Lower lobe of right lung (tissue), 2 donors: ENCODE data around the gene BBC3. TPM values are rescaled to one million over a fixed set of nuclear protein-coding genes. Genes with fewer than 3 reads are reported as not detected.

Experiments used
- ATAC-seq, 2 donors: fragments of 200-7000 bp; cut with Tn5 transposase; one replicate each; pipeline ENCODE4 v1.9.1; 2020 to 2022; ENCODE audit warnings: mild to moderate bottlenecking in 2 of 2, moderate library complexity in 2 of 2
- DNase-seq: peaks from one replicate; pipeline ENCODE4 v3.0.0-alpha.2; 2020
- H3K27ac ChIP-seq: fragments of 200-600 bp; one replicate; pipeline ENCODE4 v1.8.0; 2022
- H3K27me3 ChIP-seq: fragments of 200-600 bp; one replicate; pipeline ENCODE4 v1.8.0; 2022; ENCODE audit warnings: low read depth
- H3K36me3 ChIP-seq: fragments of 200-600 bp; one replicate; pipeline ENCODE4 v1.8.0; 2022; ENCODE audit warnings: mild to moderate bottlenecking
- H3K4me1 ChIP-seq: fragments of 200-600 bp; one replicate; pipeline ENCODE4 v1.8.0; 2022
- H3K4me3 ChIP-seq: fragments of 200-600 bp; one replicate; pipeline ENCODE4 v1.8.0; 2022; ENCODE audit warnings: mild to moderate bottlenecking
- H3K9me3 ChIP-seq: fragments of 200-600 bp; one replicate; pipeline ENCODE4 v1.8.0; 2022
- CTCF ChIP-seq: fragments of 200-600 bp; IDR thresholded peaks from one replicate; pipeline ENCODE4 v1.8.0; 2022; ENCODE audit warnings: antibody characterized with exemption, mild to moderate bottlenecking
- intact Hi-C: fragments of 100-400 bp; cut with DNase I; formaldehyde crosslinking; loops from one replicate; pipeline ENCODE4 v1.11.0; 2022
- total RNA-seq: library from RNA; stranded (reverse); fragmentation: NEBNext Ultra II Directional; extraction: Animal tissue kit (Norgen Biotek cat#: 25700); gene quantifications from one replicate; pipeline ENCODE4 v1.2.1, GENCODE V29; 2021
- donor health status: DM: no; HTN: yes; CAD: no; lungs with severe emphysema.

BBC3 gene
- total RNA-seq, 1 donor from 2014 or later = 18.5 TPM

- DNase-seq (no peak), ATAC-seq (no peak)
- no peaks in the 10 kb centered on the region for H3K9me3 ChIP-seq
- H3K4me1 ChIP-seq = no peaks in the 10 kb centered on the region
- intact Hi-C loops = no loop called here
- H3K36me3 ChIP-seq = peaks cover 52% of the 10 kb centered on the region
- H3K27ac ChIP-seq = no peak overlapping the region
- no peaks in the 10 kb centered on the region for H3K27me3 ChIP-seq
- TF ChIP-seq CTCF = no peak
- no peak overlapping the region for H3K4me3 ChIP-seq
Observed at GRCh38 chr19:47197141-47197540, 33.9 kb downstream of the BBC3 start.

- Histone ChIP-seq H3K27me3 (no peaks in the 10 kb centered on the region), H3K27ac (no peak overlapping the region), H3K9me3 (no peaks in the 10 kb centered on the region), H3K36me3 (peaks cover 39% of the 10 kb centered on the region), H3K4me1 (peaks cover 9% of the 10 kb centered on the region), H3K4me3 (no peak overlapping the region)
- intact Hi-C loops = no loop called here
- ATAC-seq (no peak), DNase-seq (no peak)
- no peak for TF ChIP-seq CTCF
Observed at GRCh38 chr19:47195434-47195833, 35.6 kb downstream of the BBC3 start.

- ATAC-seq (peak; percentile 85 to 88), DNase-seq (peak; percentile 88)
- H3K36me3 ChIP-seq = no peaks in the 10 kb centered on the region
- H3K4me3 ChIP-seq = peak overlapping the region; percentile 9
- intact Hi-C loops = no loop called here
- peaks cover 26% of the 10 kb centered on the region for H3K4me1 ChIP-seq
- no peak for TF ChIP-seq CTCF
- no peaks in the 10 kb centered on the region for H3K27me3 ChIP-seq
- H3K9me3 ChIP-seq = no peaks in the 10 kb centered on the region
- H3K27ac ChIP-seq = peak overlapping the region; percentile 76
Observed at GRCh38 chr19:47190167-47190727, 40.8 kb downstream of the BBC3 start.

- no peaks in the 10 kb centered on the region for H3K9me3 ChIP-seq
- H3K4me1 ChIP-seq = peaks cover 26% of the 10 kb centered on the region
- peaks cover 3% of the 10 kb centered on the region for H3K36me3 ChIP-seq
- peak overlapping the region; percentile 50 for H3K27ac ChIP-seq
- no peak overlapping the region for H3K4me3 ChIP-seq
- no peak for TF ChIP-seq CTCF
- H3K27me3 ChIP-seq = no peaks in the 10 kb centered on the region
- no peak for DNase-seq
- no peak for ATAC-seq
- intact Hi-C loops = no loop called here
Observed at GRCh38 chr19:47188507-47189033, 42.4 kb downstream of the BBC3 start.

- H3K27me3 ChIP-seq = no peaks in the 10 kb centered on the region
- peaks cover 26% of the 10 kb centered on the region for H3K4me1 ChIP-seq
- intact Hi-C loops = no loop called here
- ATAC-seq (no peak), DNase-seq (no peak)
- peaks cover 11% of the 10 kb centered on the region for H3K36me3 ChIP-seq
- no peak for TF ChIP-seq CTCF
- no peaks in the 10 kb centered on the region for H3K9me3 ChIP-seq
- no peak overlapping the region for H3K4me3 ChIP-seq
- H3K27ac ChIP-seq = no peak overlapping the region
Observed at GRCh38 chr19:47187797-47188196, 43.2 kb downstream of the BBC3 start.
